Central memory CD8-positive, alpha-beta T cell (primary cell): Measurements from ENCODE around the gene ALDH3A1.

Experiments used
- ATAC-seq: fragments of 150-1000 bp; cut with Tn5 transposase; replicated peaks from 2 replicates; pipeline ENCODE4 v1.10.0; 2022; ENCODE audit warnings: mild to moderate bottlenecking, moderate FRiP score, moderate number of reproducible peaks; ENCODE audit not compliant: poor library complexity, severe bottlenecking; ENCODE audit errors: extremely low read depth
- DNase-seq, 2 donors: peaks; one replicate each; pipeline ENCODE4 v3.0.0; 2021; ENCODE audit warnings: low spot score in 2 of 2
- H3K27ac Mint-ChIP-seq: one replicate; pipeline ENCODE4 v1.8.0; 2022; ENCODE audit warnings: low read depth, mild to moderate bottlenecking, moderate library complexity, mixed read lengths
- H3K27me3 Mint-ChIP-seq: one replicate; pipeline ENCODE4 v1.8.0; 2022; ENCODE audit warnings: mixed read lengths
- H3K36me3 Mint-ChIP-seq: one replicate; pipeline ENCODE4 v1.8.0; 2022; ENCODE audit warnings: mild to moderate bottlenecking, moderate library complexity, mixed read lengths; ENCODE audit not compliant: insufficient read depth
- H3K4me1 Mint-ChIP-seq: one replicate; pipeline ENCODE4 v1.8.0; 2022; ENCODE audit warnings: mixed read lengths
- H3K4me3 Mint-ChIP-seq: one replicate; pipeline ENCODE4 v1.8.0; 2022; ENCODE audit warnings: mild to moderate bottlenecking, moderate library complexity, mixed read lengths
- H3K9me3 Mint-ChIP-seq: one replicate; pipeline ENCODE4 v1.8.0; 2022; ENCODE audit warnings: mixed read lengths

The ALDH3A1 gene

DNA sequence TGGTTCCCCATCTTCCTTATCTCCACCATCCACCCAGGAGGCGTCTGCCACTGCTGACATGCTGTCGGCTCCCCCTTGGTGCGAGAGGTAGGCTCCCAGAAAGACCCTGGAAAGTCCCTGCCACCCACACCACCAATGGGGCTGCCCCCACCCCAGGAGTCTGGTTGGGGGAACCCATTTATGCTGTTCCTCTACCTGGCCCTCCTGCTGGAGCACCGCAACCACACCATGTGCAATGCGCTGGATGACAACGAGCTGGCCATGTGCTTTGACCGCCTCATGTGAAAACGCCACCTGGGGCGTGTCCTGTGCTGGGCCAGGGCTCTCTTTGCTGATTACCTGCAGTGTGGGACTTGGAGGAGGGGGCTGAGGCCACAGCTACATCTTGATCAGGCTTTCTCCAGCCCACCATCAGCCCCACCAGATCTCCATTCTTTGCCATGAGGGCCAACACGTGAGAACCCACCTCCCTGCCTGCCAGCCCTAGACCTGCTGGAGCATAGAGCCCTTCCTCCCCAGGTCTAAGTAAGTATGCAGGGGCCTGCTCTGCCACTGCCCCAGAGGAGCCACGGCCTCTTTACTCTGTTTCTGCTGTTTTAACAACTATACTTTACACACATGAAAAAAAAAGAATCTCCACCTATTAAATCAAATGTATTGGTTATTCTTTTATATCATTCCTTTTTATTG, 7.9 kb upstream of the ALDH3A1 start:
- Mint-ChIP-seq H3K27me3 (peaks cover 73% of the 10 kb centered on the region), H3K9me3 (no peaks in the 10 kb centered on the region), H3K27ac (no peak overlapping the region), H3K4me3 (no peak overlapping the region), H3K36me3 (no peaks in the 10 kb centered on the region), H3K4me1 (no peaks in the 10 kb centered on the region)
- DNase-seq: no peak
- no peak for ATAC-seq

- no peak overlapping the region for H3K27ac Mint-ChIP-seq
- H3K27me3 Mint-ChIP-seq: peaks cover 69% of the 10 kb centered on the region
- H3K4me3 Mint-ChIP-seq: no peak overlapping the region
- no peaks in the 10 kb centered on the region for H3K4me1 Mint-ChIP-seq
- ATAC-seq: no peak
- DNase-seq: no peak
- H3K36me3 Mint-ChIP-seq: no peaks in the 10 kb centered on the region
- no peaks in the 10 kb centered on the region for H3K9me3 Mint-ChIP-seq
These were observed 7.3 kb upstream of the ALDH3A1 start for GRCh38 chr17:19755392-19755791.

DNA sequence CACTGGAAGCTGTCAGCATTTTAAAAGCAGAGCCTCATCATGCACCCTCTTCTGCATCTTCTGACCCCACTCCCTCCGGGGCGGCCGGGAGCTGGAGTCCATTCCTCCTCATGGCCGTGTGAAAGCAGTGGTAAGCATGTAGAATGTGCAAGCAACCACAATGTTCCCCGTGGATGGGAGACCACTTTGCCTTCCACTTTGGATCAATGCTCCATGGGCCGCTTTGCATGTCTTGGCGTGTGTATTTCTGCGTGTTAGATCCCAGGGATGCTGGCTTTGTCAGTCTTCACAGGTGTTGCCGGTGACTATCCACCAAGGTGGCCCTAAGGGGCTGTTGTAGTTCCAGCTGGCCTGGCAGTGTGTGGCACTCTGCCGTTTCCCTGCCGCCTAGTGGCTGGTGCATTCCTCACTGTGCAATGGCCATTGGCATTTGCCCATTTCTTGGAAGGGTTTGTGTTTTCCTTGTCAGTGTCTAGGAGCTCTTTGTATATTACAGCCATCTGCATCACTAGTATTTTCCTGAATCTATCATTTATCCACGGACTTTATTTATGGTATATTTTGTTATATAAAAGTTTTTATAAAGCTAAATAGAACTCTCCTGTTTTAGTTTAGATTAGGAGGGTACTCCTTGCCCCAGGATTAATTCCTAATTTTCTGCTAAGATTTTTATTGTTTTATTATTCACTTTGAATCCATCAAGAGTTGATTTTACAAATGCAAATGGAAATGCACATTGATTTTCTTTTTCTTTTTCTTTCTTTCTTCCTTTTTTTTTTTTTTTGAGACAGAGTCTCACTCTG, 5.8 kb upstream of the ALDH3A1 start:
- Mint-ChIP-seq H3K4me1 (no peaks in the 10 kb centered on the region), H3K27ac (no peak overlapping the region), H3K36me3 (no peaks in the 10 kb centered on the region), H3K27me3 (peaks cover 72% of the 10 kb centered on the region), H3K9me3 (no peaks in the 10 kb centered on the region), H3K4me3 (no peak overlapping the region)
- DNase-seq (no peak), ATAC-seq (no peak)

DNA sequence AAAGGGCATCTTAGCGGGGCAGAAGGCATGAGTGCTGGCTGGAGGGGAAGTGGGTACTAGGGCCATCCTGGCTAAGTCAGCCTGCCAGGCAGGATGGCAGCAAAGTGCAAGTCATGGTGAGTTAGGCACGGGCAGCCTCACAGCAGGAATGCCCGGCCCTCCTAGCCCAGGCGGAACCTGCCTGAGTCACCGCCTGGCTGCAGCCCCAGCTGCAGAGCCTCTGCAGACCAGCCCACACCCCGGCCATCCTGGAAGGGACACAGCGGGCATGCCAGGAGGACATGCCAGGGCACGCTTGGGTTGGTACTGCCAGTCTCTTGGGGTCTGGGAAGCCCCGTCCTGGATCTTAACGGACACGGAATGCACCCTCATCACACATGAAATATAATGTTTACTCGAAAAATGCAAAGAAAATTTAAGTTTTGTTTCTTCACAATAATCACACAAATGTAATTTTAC, 5.0 kb upstream of the ALDH3A1 start:
- Mint-ChIP-seq H3K27ac (no peak overlapping the region), H3K4me1 (no peaks in the 10 kb centered on the region), H3K9me3 (no peaks in the 10 kb centered on the region), H3K27me3 (peaks cover 72% of the 10 kb centered on the region), H3K4me3 (no peak overlapping the region), H3K36me3 (no peaks in the 10 kb centered on the region)
- ATAC-seq (no peak), DNase-seq (no peak)

GRCh38 chr17:19752216-19753050, 4.3 kb upstream of the ALDH3A1 start:
- Mint-ChIP-seq H3K9me3 (no peaks in the 10 kb centered on the region), H3K27me3 (peaks cover 72% of the 10 kb centered on the region), H3K27ac (no peak overlapping the region), H3K4me3 (no peak overlapping the region), H3K4me1 (no peaks in the 10 kb centered on the region), H3K36me3 (no peaks in the 10 kb centered on the region)
- DNase-seq: no peak
- ATAC-seq: no peak

GRCh38 chr17:19750835-19751234, 2.7 kb upstream of the ALDH3A1 start:
- no peaks in the 10 kb centered on the region for H3K9me3 Mint-ChIP-seq
- ATAC-seq (no peak), DNase-seq (no peak)
- H3K4me3 Mint-ChIP-seq: no peak overlapping the region
- no peaks in the 10 kb centered on the region for H3K4me1 Mint-ChIP-seq
- H3K27ac Mint-ChIP-seq: no peak overlapping the region
- H3K36me3 Mint-ChIP-seq: peaks cover 1% of the 10 kb centered on the region
- H3K27me3 Mint-ChIP-seq: peaks cover 56% of the 10 kb centered on the region

DNA sequence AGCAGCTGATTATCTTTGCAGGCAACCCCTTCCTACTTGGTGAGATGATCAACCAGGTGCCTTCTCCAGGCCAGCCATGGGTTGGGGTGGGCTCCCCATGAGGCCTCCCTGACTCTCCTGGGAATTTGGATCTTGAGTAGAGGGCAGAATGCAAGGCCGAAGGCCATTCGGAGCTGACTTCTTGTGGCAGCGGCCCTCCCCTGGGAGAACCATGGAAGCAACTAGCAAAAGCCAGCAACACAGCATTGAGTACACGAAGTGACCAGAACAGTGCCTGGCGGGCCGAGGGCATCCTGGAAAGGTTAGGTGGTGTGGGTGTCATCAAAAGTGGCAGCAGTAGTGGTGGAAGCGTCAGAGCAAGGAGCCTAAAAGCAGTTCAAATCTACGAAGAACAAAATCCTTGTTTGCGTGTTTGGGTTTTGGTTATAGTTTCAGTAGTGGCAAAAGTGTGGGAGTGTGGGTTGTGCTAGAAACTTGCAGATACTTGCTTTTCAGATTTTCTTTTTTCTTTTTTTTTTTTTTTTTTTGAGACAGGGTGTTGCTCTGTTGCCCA, 2.0 kb upstream of the ALDH3A1 start:
- no peak for ATAC-seq
- peaks cover 49% of the 10 kb centered on the region for H3K27me3 Mint-ChIP-seq

DNA sequence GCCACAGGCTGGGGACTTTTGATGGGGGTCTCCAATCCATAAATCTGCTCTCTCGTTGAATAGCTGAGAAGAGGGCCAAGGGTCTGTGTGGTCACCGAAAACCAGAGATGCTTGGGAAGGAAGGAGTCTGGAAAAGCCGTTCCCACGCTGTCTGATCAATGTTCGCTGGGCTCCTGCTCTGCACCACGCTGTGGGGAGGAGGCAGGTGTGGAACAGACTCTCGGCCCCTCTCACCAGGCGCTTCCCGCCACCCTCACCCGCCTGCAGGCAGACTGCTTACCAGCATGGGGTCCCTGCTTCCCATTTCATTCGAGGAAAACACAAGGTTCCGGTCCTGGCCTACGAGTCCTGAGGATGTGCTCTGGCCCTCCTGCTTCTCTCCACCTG, 702 bp upstream of the ALDH3A1 start:
- Mint-ChIP-seq H3K27ac (no peak overlapping the region), H3K4me1 (no peaks in the 10 kb centered on the region), H3K4me3 (no peak overlapping the region), H3K27me3 (peaks cover 43% of the 10 kb centered on the region), H3K9me3 (no peaks in the 10 kb centered on the region), H3K36me3 (peaks cover 1% of the 10 kb centered on the region)
- DNase-seq (no peak), ATAC-seq (no peak)

More for the DNA sequence above, 2.0 kb upstream of the ALDH3A1 start:
- Mint-ChIP-seq H3K9me3 (no peaks in the 10 kb centered on the region), H3K4me1 (no peaks in the 10 kb centered on the region), H3K4me3 (no peak overlapping the region), H3K36me3 (peaks cover 1% of the 10 kb centered on the region), H3K27ac (no peak overlapping the region)
- no peak for DNase-seq

- ATAC-seq (no peak), DNase-seq (no peak)
- Mint-ChIP-seq H3K27ac (no peak overlapping the region), H3K9me3 (no peaks in the 10 kb centered on the region), H3K27me3 (peaks cover 41% of the 10 kb centered on the region), H3K36me3 (peaks cover 1% of the 10 kb centered on the region), H3K4me1 (no peaks in the 10 kb centered on the region), H3K4me3 (no peak overlapping the region)
These were observed 859 bp downstream of the ALDH3A1 start for GRCh38 chr17:19747159-19747719.

DNA sequence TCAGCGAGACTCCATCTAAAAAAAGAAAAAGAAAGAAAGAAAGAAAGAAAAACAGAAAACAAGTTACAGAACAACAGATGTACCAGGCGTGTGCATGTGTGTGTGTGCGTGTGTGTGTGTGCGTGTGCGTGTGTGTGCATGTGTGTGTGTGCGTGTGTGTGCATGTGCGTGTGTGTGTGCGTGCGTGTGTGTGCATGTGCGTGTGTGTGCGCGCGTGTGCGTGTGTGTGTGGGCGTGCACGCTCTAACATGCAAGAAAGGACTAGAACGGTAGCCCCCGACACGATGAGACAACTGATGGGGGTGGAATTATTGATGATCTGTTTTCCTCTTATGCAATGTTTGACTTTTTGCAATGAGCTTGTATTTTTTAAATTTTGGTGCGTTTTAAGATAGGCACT, 1.6 kb downstream of the ALDH3A1 start:
- H3K4me3 Mint-ChIP-seq: no peak overlapping the region
- ATAC-seq: no peak
- H3K4me1 Mint-ChIP-seq: no peaks in the 10 kb centered on the region
- H3K27ac Mint-ChIP-seq: no peak overlapping the region
- DNase-seq: no peak
- H3K9me3 Mint-ChIP-seq: no peaks in the 10 kb centered on the region
- H3K27me3 Mint-ChIP-seq: peaks cover 33% of the 10 kb centered on the region
- peaks cover 1% of the 10 kb centered on the region for H3K36me3 Mint-ChIP-seq

- DNase-seq: peak; percentile 71 to 80
- peak; percentile 82 for ATAC-seq
- peaks cover 26% of the 10 kb centered on the region for H3K27me3 Mint-ChIP-seq
- peaks cover 1% of the 10 kb centered on the region for H3K36me3 Mint-ChIP-seq
- H3K27ac Mint-ChIP-seq: no peak overlapping the region
- H3K4me1 Mint-ChIP-seq: no peaks in the 10 kb centered on the region
- no peaks in the 10 kb centered on the region for H3K9me3 Mint-ChIP-seq
- peak overlapping the region; percentile 76 for H3K4me3 Mint-ChIP-seq
These were observed 3.0 kb downstream of the ALDH3A1 start for GRCh38 chr17:19744922-19745757.
